ENCODE measurements around the gene EFCAB11.

GRCh38 chr14:89952576-89952975 lies 2.0 kb downstream of the EFCAB11 start:
- TF ChIP-seq, protein P1, sequence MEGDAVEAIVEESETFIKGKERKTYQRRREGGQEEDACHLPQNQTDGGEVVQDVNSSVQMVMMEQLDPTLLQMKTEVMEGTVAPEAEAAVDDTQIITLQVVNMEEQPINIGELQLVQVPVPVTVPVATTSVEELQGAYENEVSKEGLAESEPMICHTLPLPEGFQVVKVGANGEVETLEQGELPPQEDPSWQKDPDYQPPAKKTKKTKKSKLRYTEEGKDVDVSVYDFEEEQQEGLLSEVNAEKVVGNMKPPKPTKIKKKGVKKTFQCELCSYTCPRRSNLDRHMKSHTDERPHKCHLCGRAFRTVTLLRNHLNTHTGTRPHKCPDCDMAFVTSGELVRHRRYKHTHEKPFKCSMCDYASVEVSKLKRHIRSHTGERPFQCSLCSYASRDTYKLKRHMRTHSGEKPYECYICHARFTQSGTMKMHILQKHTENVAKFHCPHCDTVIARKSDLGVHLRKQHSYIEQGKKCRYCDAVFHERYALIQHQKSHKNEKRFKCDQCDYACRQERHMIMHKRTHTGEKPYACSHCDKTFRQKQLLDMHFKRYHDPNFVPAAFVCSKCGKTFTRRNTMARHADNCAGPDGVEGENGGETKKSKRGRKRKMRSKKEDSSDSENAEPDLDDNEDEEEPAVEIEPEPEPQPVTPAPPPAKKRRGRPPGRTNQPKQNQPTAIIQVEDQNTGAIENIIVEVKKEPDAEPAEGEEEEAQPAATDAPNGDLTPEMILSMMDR (IDR thresholded peaks at IDR 0.05), result no peak
- TF ChIP-seq POLR2A (IDR thresholded peaks at IDR 0.05) (no peak), POLR2AphosphoS5 (IDR thresholded peaks at IDR 0.05) (no peak), EP300 (IDR thresholded peaks at IDR 0.05) (no peak)
